GM21526 (cell line): ENCODE results near the gene WIPF3.
"Not testable (repeated sequence)": the region's sequence is repeated elsewhere in the genome, so short reads cannot be mapped to it uniquely, and the experiment has no call there.

Experiments
- ATAC-seq: cut with Tn5 transposase; IDR thresholded peaks from one replicate; pipeline ENCODE4 v1.9.1; 2021; ENCODE audit warnings: moderate library complexity; ENCODE audit not compliant: unreplicated experiment, low FRiP score

Gene WIPF3

DNA sequence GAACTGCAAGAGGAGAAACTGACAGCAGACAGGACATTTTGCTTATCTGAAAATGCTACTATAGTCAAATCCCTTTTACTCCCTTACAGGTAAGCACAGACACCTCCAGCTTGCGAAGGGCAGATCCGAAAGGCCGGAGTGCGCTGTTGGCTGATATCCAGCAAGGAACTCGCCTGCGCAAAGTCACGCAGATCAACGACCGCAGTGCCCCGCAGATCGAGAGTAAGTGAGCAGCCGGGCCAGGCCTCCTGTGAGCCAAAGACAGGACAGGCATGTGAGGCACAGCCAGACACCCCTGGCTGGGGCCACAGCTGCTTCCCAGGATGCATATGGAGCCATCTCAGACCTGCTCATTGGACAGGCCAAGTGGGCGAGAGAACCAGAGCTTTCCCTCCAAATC lies 69.4 kb downstream of the WIPF3 start:
- ATAC-seq = no peak

DNA sequence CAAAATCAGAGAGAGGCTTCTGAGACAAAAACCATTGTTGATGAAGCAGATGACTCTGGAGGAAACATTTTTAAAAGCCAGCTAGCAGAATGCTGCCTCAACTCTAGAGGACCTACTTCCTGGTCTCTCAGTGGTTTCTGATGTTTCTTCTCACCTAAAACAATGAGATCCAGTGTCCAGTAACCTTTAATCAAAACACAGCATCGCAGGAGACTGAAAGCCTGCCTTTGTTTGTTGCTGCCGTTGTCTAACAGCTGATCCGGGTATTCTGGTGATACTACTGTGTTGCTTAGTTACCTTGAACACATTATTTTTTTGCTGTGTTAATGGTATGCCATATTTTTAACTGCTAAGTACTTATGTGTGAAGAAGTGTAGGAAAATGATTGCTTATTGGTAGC lies 70.9 kb downstream of the WIPF3 start:
- no peak for ATAC-seq

DNA sequence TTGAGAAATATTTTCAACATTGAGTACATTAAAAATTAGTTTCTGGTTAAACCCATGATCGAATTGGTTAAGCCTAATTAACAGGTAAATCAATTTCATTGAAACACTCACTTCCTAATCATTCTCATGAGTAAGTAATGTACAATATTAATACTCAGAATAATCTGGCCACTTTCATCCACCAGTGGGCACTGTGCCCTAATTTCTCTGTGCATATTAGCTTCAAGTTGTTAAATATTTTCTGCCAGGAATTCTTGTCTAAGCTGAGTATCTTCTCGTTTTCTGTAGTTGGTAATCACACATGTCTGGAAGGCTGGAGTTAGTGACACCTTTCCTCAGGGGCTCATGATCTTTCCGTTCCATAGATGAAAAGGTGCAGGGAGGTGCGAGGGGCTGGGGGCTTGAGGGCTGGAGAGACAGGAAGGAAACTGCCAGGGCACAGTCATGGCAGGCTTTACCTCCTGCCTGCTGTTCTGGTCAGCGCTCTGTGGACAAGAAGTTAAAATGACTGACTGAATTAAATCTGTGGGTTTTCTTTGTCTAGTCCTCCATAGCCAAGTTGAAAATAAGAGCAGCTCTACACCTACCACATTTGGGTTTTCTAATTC lies 71.9 kb downstream of the WIPF3 start:
- no peak for ATAC-seq

DNA sequence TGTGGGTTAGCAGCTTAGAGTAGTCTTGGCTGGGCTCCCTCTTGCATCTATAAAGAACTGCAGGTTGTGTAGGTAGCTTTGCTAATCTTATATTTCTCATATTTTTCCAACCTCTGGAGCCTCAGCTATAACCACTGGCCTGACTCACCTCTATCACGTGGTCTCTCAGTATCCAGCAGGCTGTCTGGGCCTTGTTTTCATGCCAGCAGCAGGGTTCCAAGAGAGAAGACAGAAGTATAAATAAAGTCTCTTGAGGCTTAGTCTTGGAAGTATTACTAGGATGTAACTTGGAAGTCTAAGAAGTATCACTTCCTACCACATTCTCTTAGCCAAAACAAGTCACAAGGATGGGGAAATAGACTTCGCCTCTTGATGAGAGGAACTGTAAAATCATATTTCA lies 73.3 kb downstream of the WIPF3 start:
- no peak for ATAC-seq

DNA sequence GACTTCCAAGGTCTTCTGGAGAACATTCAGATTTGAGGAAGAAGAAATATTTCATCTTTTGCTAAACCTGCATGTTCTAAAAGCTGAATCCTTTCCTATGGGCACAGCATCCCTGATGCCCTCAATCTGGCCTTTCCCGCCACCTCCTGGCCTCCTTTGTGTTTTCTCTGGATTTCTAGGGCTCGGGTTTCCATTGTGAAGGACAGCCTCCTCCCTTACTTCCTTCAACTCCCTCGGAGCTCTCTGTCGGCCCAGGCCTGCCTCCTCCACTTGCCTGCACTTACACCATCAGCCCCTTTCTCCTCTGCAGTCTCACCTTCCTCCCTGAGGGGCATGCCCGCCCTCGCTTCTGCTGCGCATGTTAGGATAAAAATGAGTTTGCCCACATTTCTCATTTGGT lies 75.4 kb downstream of the WIPF3 start:
- no peak for ATAC-seq

DNA sequence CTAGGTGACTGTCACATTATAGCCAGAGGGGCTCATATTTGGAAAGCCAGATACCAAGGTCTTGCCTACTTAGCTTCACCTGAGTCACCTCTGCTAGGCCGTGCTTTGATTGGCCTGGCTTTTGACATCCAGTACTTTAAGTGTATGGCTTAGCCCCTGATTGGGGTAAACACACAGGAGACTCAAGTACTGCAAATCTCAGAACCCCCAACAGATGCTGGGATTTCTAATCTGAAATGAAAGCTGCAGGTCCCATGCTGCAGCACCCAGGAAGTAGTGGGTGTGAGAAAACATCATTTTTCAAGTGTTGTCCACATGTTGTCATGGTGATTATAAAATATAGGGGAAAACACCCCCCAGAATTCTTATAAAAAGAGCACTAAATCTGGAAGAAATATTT lies 76.2 kb downstream of the WIPF3 start:
- ATAC-seq = no peak

DNA sequence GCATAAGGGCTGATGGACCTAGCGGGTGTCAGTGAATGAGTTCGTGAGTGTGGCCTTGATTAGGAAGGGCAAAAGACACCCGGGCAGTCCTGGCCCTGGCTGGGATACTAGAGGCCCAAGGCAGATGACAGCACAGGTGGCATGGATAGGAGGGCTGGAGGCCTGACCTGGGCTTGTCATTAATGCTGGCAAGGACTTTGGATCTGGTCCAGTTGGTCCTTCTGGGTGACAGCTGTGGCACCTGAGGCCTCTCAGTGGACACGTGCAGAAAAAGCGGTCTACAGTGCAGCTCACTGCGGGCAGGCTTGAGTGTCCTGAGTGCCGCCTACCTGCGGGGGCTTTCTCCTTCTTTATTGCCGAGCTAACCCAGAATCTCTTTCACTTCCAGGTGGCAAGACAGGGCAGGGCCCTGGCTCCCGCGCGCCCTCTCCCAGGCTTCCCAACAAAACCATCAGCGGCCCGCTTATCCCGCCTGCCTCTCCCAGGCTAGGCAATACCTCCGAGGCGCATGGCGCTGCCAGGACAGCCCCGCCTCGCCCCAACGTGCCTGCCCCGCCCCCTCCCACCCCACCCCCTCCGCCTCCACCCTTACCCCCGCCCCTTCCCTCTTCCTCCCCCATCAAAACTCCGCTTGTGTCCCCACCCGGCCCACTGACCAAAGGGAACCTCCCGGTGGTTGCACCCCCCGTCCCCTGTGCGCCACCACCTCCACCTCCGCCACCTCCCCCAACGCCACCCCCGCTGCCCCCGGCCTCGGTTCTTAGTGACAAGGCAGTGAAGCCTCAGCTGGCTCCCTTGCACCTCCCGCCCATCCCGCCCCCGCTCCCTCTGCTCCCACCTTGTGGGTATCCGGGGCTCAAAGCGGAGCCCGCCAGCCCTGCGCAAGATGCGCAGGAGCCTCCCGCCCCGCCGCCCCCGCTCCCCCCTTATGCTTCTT lies 77.4 kb downstream of the WIPF3 start:
- no peak for ATAC-seq

DNA sequence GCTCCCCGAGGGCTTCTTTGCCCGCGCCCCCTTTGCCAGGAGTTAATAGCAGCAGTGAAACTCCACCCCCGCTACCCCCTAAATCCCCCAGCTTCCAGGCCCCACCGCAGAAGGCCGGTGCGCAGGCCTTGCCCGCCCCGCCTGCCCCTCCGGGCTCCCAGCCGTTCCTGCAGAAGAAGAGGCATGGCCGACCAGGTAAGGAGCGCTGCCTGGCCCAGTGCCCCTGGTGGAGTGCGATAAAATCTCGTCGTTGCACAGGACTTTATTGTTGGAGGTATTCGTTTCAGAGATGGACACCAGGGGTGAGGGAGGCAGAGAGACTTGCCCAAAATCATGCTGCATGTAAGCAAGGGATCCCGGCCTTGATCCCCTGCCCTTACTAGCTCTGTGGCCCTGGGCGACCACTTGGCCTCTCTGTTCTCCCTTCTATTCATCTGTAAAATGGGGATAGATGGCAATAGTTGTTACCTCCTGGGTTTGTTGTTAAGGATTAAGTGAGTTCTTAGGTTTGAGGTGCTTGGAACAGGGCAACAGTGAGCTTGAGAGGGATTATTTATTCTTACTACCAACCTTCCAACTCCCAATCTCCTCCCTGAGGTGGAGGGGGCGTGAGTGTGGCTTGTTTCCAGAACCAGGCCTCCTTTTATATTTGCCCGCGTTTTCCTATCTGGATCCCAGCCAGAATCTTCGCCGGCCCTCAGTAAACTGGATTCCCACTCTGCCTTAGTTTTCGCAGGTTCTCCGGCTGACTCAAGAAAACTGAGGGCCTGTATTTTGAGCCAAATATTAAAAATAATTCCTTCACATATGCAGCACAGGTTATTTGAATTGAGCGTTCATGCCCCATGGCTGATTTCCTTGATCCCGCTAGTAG lies 78.3 kb downstream of the WIPF3 start:
- no peak for ATAC-seq

DNA sequence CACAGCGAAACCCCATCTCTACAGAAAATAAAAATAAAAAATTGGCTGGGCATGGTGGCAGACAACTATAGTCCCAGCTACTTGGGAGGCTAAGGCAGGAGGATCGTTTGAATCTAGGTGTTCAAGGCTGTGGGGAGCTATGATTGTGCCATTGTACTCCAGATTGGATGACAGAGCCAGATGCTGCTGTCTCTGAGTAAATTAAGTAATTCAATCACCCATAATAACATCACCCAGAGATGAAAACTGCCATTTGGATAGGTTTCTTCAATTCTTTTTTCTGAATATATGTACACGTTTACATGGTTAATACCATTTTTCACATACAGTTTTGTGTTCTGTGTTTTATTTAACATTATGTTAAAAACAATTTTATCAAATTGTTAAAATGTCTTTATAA lies 79.3 kb downstream of the WIPF3 start:
- no peak for ATAC-seq

DNA sequence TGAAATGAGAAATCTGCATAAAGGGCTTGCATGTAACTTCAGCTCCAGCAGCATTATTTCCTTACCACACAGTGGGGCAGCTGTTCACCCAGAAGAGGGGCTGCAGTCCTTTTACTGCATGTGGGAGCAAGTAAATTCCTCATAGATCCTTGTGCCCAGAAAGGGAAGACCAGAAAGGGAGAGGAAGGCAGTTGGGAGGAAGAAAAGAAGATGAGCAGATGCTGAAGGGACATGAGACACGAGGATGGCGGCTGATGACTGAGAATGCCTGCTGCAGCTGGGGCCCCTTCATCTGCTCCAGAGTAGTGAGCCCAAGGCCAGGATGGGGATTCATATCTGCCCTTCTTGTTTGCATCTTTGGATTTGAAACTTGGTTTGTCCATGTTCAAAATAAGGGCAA lies 80.5 kb downstream of the WIPF3 start:
- no peak for ATAC-seq

DNA sequence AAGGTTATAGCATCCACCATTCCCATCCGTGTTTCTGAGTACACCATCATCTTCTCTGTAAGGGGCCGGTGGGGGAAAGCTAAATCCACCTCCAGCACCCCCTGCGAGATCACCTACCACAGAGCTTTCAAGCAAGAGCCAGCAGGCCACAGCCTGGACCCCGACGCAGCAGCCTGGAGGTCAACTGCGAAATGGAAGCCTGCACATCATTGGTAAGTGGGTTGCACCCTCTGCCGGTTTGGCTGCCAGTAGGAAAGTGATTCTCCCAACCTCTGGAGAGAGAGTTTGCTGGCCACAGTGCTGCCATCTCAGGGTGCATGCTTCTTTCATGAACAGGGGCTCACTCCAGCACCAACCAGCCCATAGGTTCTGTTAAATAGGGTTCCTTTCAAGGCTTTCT lies 81.7 kb downstream of the WIPF3 start:
- no peak for ATAC-seq

DNA sequence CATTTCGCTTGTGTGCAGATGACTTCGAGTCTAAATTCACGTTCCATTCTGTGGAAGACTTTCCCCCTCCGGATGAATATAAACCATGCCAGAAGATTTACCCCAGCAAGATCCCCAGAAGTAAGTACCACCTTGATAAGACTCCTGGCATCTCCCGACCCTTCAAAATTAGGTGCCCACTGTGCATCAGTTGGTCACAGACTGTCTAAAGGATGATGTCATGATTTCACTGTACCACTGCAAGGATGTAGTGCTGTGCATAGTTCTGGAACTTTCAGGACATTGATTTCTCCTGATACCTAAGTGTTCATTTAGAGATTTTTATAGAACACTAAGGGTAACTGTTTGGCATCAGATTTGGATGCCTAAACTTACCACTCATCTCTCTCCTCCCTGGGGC lies 83.0 kb downstream of the WIPF3 start:
- no peak for ATAC-seq

DNA sequence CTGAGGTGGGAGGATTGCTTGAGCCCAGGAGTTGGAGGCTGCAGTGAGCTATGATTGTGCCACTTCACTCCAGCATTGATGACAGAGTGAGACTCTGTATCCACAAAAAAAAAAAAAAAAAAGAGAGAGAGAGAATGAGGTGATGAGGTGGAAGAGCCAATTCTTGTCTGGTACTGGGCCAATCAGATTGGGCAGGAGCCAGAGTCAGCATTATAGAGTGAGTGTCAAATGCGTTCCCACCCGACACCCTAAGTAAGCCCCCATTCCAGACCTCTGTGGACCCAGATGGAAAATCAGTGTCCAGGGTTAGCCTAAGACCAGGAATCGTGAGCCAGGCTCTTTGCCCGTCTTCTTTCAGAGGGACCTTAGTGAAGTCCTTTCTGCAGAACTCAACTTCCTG lies 83.9 kb downstream of the WIPF3 start:
- no peak for ATAC-seq

DNA sequence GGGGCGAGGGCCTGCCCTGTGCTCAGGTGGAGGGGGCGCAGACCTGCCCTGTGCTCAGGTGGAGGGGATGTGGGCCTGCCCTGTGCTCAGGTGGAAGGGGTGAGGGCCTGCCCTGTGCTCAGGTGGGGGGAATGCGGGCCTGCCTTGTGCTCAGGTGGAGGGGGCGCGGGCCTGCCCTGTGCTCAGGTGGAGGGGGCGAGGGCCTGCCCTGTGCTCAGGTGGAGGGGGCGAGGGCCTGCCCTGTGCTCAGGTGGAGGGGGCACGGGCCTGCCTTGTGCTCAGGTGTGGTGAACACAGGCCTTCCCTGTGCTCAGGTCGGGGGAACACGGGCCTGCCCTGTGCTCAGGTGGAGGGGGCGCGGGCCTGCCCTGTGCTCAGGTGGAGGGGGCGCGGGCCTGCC lies 84.5 kb downstream of the WIPF3 start:
- not testable (repeated sequence) for ATAC-seq

DNA sequence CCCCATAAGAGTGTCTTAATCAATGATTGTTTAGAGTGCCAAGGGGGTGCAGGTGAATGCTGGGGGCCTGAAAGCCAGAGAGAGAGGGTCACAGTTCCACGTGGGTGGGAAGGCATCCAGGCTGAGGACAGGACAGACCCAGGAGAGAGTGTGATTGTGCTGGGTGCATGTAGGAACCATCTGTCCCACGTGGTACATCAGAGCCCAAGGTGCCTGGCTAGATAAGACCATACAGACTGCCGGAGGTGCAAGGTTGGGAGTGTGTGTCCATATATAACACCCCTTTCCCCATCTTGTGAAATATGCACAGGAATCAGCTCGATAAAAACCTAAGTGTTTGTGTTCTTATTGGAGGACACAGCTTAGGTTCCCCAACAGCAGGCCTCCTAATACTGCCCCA lies 85.5 kb downstream of the WIPF3 start:
- ATAC-seq = no peak

DNA sequence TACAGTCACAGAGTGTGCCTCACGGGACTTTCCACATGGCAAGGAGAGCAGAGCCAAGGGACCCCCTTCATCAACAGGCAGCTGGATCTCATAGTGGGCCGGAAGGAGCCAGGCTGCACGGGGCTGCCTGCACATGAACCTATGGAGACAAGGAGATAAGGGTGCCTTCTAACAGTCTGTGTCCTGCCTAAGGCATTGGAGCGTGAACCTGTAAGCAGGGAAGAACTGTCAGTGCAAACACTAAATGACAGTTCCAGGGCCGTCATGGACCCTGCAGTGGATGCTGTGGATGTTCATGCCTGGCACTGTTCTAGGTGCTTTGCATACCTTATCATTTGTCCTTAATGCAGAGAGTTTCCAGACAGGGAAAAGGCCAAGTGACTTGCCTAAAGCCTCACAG lies 85.9 kb downstream of the WIPF3 start:
- no peak for ATAC-seq

DNA sequence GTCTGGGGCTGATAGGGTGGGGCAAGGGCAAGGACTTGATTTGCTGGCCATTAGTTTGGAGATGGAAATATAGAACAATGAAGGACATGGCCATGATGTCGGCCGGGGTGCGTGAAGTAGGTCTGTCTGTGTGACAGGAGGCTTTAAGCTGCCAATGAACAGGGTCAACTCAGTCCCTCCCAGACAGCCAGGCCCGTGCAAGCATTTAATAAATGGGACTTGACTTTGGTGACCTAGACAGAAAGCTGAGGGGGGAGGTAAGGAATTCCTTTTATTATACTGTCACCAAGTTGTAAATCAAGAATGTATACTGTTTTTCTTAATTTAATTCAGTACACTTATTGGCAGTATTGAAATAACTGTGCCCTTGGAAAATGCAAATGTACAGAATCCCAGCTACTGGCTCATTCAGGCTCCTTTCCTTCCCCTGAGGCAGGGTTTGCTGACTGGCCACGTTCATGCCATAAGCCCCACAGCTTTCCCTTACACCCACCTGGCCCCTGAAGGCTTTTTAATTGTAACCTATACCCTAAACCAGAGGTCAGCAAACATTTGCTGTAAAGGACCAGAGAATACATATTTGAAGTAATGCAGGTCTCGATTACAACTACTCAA lies 87.2 kb downstream of the WIPF3 start:
- ATAC-seq = no peak

DNA sequence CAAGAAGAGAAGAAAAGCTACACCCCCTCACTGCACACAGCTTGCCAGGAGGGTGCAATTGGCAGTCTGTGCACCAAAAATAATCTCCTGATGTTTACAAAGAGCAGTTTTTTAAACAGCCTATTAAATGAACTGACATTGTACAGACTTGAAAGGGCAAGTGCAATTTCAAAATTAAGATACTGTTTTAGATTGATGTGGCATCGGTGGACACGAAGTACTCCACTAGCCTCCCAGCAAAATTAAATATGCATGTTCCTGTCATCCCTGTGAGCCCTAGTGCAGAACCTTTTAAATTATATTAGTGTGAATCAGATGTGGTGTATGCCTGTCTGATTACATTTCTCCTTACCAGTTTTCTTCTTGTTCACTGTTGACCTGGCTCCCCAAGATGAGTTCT lies 87.9 kb downstream of the WIPF3 start:
- no peak for ATAC-seq

DNA sequence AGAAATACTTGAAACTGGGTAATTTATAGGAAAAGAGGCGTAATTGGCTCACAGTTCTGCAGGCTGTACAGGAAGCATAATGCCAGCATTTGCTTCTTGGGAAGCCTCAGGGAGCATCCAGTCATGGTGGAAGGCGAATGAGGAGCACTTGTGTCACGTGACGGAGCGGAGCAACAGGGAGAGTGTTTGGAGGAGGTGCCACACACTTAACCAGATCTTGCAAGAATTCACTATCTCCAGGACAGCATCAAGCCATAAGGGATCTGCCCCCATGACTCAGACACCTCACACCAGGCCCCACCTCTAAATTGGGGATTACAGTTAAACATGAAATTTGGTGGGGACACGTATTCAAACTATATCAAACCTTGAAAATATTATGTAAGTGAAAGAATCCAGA lies 89.3 kb downstream of the WIPF3 start:
- ATAC-seq = no peak

DNA sequence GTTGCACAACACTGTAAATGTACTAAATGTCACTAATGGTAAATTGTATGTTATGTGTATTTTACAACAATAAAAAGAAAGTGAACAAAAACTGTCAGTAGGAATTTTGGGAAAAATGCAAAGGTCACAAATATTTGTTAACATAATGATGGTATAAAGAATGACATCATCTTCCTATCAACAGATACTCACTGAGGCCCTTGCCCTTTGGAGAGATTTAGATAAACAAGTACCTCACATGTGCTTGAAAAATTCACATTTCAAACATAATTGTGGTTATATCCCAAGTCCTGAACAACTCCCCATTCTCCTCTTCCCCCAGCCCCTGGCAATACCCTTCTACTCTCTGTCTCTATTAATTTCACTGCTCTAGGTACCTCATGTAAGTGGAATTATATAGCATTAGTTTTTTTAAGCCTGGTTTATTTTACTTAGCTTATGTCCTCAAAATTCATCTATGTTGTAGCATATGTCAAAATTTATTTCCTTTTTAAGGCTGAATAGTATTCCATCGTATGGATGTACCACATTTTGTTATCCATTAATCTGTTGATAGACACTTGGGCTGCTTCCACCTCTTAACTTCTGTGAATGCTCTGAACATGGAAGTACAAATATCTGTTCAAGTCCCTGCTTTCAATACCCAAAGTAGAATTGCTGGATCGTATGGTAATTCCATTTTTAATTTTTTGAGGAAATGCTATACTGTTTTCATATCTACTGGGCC lies 90.5 kb downstream of the WIPF3 start:
- ATAC-seq = no peak
